K562 (cell line): ENCODE results near the gene SKOR1. TPM values are rescaled to one million over a fixed set of nuclear protein-coding genes. Genes with fewer than 3 reads are reported as not detected.

Experiments
- CREB3 ChIP-seq: fragments of 450-650 bp; conservative IDR thresholded peaks from 2 replicates; pipeline ENCODE4 v1.6.1; 2016; ENCODE audit warnings: missing genetic modification characterization, low read depth, mild to moderate bottlenecking, missing compliant biosample characterization, moderate library complexity
- ESRRB ChIP-seq: fragments of 250-450 bp; sonication (Bioruptor Pico); IDR thresholded peaks from 2 replicates; pipeline ENCODE4 v1.5.0; 2020; ENCODE audit warnings: mild to moderate bottlenecking, moderate library complexity, borderline replicate concordance
- HCFC1 ChIP-seq: IDR thresholded peaks from 2 replicates; pipeline ENCODE4 v1.6.1; 2012; ENCODE audit warnings: low read depth, low read length, improper control_type of control experiment
- ILK ChIP-seq: fragments of 450-650 bp; IDR thresholded peaks from 2 replicates; pipeline ENCODE4 v1.6.1; 2016; ENCODE audit warnings: missing genetic modification characterization, low read depth, mild to moderate bottlenecking, missing compliant biosample characterization, moderate library complexity, borderline replicate concordance
- KAT7 ChIP-seq: sonication (generic); formaldehyde crosslinking; IDR thresholded peaks from 2 replicates; pipeline ENCODE4 v1.8.0; 2022; ENCODE audit warnings: missing genetic modification reagents, mild to moderate bottlenecking, borderline replicate concordance
- MCM3 ChIP-seq: fragments of 450-650 bp; IDR thresholded peaks from 2 replicates; pipeline ENCODE4 v1.6.1; 2016
- NFIC ChIP-seq: fragments of 450-650 bp; IDR thresholded peaks from 2 replicates; pipeline ENCODE4 v1.6.1; 2017; ENCODE audit warnings: mild to moderate bottlenecking, inconsistent platforms
- RBM34 ChIP-seq: fragments of 200-400 bp; formaldehyde crosslinking; IDR thresholded peaks from 2 replicates; pipeline ENCODE4 v1.6.1; 2018; ENCODE audit warnings: low read length, borderline replicate concordance; ENCODE audit not compliant: insufficient read depth
- SMAD1 ChIP-seq: fragments of 150-350 bp; IDR thresholded peaks from 2 replicates; pipeline ENCODE4 v1.6.1; 2014; ENCODE audit warnings: low read length, low read depth; ENCODE audit not compliant: partially characterized antibody
- SNRNP70 ChIP-seq: fragments of 200-400 bp; formaldehyde crosslinking; optimal IDR thresholded peaks from 2 replicates; pipeline ENCODE3; 2017; ENCODE audit warnings: low read depth, low read length
- SP1 ChIP-seq: sonication (generic); formaldehyde crosslinking; IDR thresholded peaks from 2 replicates; pipeline ENCODE4 v1.8.1; 2022; ENCODE audit warnings: mild to moderate bottlenecking, missing genetic modification reagents
- SRF ChIP-seq, 2 experiments: fragments of 250-450, 450-650 bp in 1 of 2; sonication (Bioruptor Pico) in 1 of 2; sonication (generic) in 1 of 2; formaldehyde crosslinking; IDR thresholded peaks; 2 replicates each; pipeline versions ENCODE4 v1.5.0 to v1.5.1; 2020 to 2022; ENCODE audit warnings: mild to moderate bottlenecking in 1 of 2, missing genetic modification reagents in 1 of 2
- TEAD2 ChIP-seq: fragments of 450-650 bp; IDR thresholded peaks from 2 replicates; pipeline ENCODE4 v1.6.1; 2016; ENCODE audit warnings: missing genetic modification characterization, control low read depth, missing compliant biosample characterization
- ZNF197 ChIP-seq: fragments of 200-800 bp; sonication (Bioruptor generic); IDR thresholded peaks from 2 replicates; pipeline ENCODE4 v1.6.1; 2016; ENCODE audit warnings: low read depth, missing genetic modification characterization, missing compliant biosample characterization
- ZNF318 ChIP-seq, 2 experiments: fragments of 450-650 bp; IDR thresholded peaks; 2 replicates each; pipeline ENCODE4 v1.6.1; 2016; ENCODE audit warnings: mild to moderate bottlenecking in 2 of 2, borderline replicate concordance in 1 of 2, low read depth in 1 of 2, moderate library complexity in 1 of 2
- ZNF408 ChIP-seq: fragments of 250-450 bp; sonication (Bioruptor Pico); IDR thresholded peaks from 2 replicates; pipeline ENCODE4 v1.4.0; 2020; ENCODE audit warnings: low read depth, mild to moderate bottlenecking, moderate library complexity
- ZNF717 ChIP-seq: fragments of 250-450 bp; sonication (Bioruptor Pico); IDR thresholded peaks from 2 replicates; pipeline ENCODE4 v1.5.0; 2021
- polyA plus RNA-seq, 8 experiments: library from polyadenylated mRNA; depleted of rRNA in 4 of 8; stranded (reverse) in 5 of 8; unstranded in 3 of 8; fragments of >200 nt; fragmentation: Nextera tagmentation in 2 of 8; fragmentation: Illumina TruSeq in 1 of 8; extraction: Ambion mirVana in 2 of 8; extraction: Trizol in 1 of 8; gene quantifications; 2 replicates each; pipeline versions ENCODE4 v1.2.1 to v1.2.3, GENCODE V29; 2011 to 2014; ENCODE audit warnings: inconsistent platforms in 1 of 8, missing spikeins in 1 of 8
- total RNA-seq, 7 experiments: library from RNA; depleted of rRNA in 6 of 7; stranded (reverse); fragments of >200 nt in 6 of 7; fragmentation: Illumina TruSeq in 2 of 7; extraction: Trizol in 2 of 7; gene quantifications; 2 replicates each; pipeline versions ENCODE4 v1.2.1 to v1.2.3, GENCODE V29; 2011 to 2021; ENCODE audit warnings: low replicate concordance in 1 of 7
- TF ChIP-seq, protein P1 (sequence below), 3 experiments: fragments of 200-800 bp in 1 of 3; sonication (Bioruptor generic) in 1 of 3; sonication (generic) in 1 of 3; formaldehyde crosslinking in 1 of 3; IDR thresholded peaks; 2 replicates each; pipeline versions ENCODE4 v1.6.1 to v1.8.0; 2016 to 2022; ENCODE audit warnings: mild to moderate bottlenecking in 2 of 3, missing compliant biosample characterization in 2 of 3, missing genetic modification characterization in 2 of 3, missing genetic modification reagents in 1 of 3

The SKOR1 gene
- total and polyA plus RNA-seq, 9 of the 15 experiments (the other 6 are each of a cell fraction or from before 2014, with no cell fraction given): 0.04 to 0.41 (median 0.09) TPM; not detected in 3

GRCh38 chr15:67863442-67863987 lies 38.2 kb downstream of the SKOR1 start (continued):
- peak in 1 of 2 experiments; percentile 35; a peak in 1 of 4 replicates for TF ChIP-seq SRF (CRISPR knock-in tag; IDR thresholded peaks at IDR 0.05)
- TF ChIP-seq CREB3 (tag): no peak
- 0 out of 2 replicates have a peak, but pooled peaks have one; percentile 19 for TF ChIP-seq SP1 (CRISPR knock-in tag)
- no peak for TF ChIP-seq ILK (tag)
- TF ChIP-seq ZNF197 (CRISPR knock-in tag): no peak
- no peak for TF ChIP-seq RBM34
- peak; percentile 39; the same call in 1 of the 2 replicates for TF ChIP-seq KAT7 (CRISPR knock-in tag)
- TF ChIP-seq NFIC: no peak
- TF ChIP-seq, protein P1, sequence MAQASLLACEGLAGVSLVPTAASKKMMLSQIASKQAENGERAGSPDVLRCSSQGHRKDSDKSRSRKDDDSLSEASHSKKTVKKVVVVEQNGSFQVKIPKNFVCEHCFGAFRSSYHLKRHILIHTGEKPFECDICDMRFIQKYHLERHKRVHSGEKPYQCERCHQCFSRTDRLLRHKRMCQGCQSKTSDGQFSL (CRISPR knock-in tag; IDR thresholded peaks at IDR 0.05): peak; percentile 55; the same call in 1 of the 2 replicates
- TF ChIP-seq, protein P1 (tag; IDR thresholded peaks at IDR 0.05): no peak
- TF ChIP-seq ESRRB (CRISPR knock-in tag): no peak
- TF ChIP-seq TEAD2 (tag): no peak
- TF ChIP-seq ZNF318 (IDR thresholded peaks at IDR 0.05; ENCODE audit: borderline replicate concordance in 1 of 2, low read depth in 1 of 2): no peak
- no peak for TF ChIP-seq SMAD1
- TF ChIP-seq ZNF717 (CRISPR knock-in tag): no peak
- TF ChIP-seq ZNF408: no peak
- no peak for TF ChIP-seq HCFC1
- no peak for TF ChIP-seq SNRNP70
- TF ChIP-seq MCM3: no peak
